ENCODE results near the gene PCDHA1.

- TF ChIP-seq POLR2AphosphoS5 (IDR thresholded peaks at IDR 0.05) (no peak), POLR2A (IDR thresholded peaks at IDR 0.05) (no peak)
Observed at GRCh38 chr5:140808889-140809291, 22.9 kb downstream of the PCDHA1 start.
